ENCODE results near the gene LRRTM3.

LRRTM3 gene

DNA sequence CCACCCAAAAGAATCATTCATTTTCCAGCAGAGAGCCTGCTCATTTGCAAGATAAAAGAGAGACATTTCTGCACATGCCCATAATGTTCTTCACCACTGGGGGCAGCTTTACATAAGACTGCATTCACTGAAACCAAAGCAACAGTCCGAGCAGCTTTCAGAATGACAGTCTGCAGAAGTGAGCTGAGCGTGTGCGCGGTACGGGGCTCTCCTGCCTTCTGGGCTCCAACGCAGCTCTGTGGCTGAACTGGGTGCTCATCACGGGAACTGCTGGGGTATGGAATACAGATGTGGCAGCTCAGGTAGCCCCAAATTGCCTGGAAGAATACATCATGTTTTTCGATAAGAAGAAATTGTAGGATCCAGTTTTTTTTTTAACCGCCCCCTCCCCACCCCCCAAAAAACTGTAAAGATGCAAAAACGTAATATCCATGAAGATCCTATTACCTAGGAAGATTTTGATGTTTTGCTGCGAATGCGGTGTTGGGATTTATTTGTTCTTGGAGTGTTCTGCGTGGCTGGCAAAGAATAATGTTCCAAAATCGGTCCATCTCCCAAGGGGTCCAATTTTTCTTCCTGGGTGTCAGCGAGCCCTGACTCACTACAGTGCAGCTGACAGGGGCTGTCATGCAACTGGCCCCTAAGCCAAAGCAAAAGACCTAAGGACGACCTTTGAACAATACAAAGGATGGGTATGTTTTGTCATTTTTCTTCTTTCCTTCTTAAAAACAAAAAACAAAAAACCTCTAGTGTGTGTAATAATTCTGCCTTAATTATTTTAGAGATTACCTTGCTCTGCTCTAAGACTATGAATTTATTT, at the start of gene LRRTM3:
Gene LRRTM3, plus strand, starts transcription at position 141 of the 820 bp plus-strand sequence.
- peak; percentile 80 for DNase-seq (ENCODE audit: low spot score)

GRCh38 chr10:66877361-66877760, 48.5 kb upstream of the LRRTM3 start:
- no peak for DNase-seq (ENCODE audit: low spot score)

GRCh38 chr10:66880292-66880691, 45.5 kb upstream of the LRRTM3 start:
- no peak for DNase-seq (ENCODE audit: low spot score)

DNA sequence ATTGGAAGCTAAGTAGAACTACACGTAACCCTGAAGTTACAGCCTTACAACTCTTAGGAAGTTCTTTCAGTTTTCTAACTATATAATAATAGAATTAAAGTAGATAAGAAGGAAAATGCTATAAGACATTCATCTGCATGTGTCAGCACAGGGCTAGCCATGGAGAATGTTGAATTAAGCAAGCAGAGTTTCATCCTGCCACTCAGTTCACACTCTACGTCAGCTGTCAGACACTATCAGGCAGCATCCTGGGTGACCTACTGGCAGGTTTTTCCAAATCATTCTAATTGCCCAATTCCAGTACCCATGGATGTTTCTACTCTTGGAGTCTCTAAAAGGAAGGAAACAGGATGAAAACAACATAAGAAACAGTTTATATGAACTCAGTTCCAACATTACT, 45.0 kb upstream of the LRRTM3 start:
- DNase-seq (ENCODE audit: low spot score), result no peak

GRCh38 chr10:66881814-66882213, 44.0 kb upstream of the LRRTM3 start:
- DNase-seq (ENCODE audit: low spot score), result no peak

DNA sequence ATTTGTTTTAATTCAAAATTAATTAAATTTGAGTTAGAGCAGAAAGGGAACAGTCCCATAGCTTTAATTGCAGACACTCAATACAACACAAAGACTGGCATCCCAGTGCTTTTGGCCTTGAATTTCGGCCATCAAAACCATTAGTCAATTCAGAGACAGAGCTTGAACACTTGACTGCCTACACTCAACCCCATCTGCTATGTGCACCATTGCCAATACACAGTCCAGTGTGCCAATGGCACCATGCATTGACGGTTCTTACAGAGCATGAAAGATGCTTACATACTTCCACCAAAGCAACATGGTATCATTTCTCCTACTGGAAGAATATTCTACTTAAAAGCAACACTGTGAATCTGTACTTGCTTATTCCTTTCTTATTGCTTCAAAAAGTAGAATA, 43.6 kb upstream of the LRRTM3 start:
- DNase-seq (ENCODE audit: low spot score), result no peak

DNA sequence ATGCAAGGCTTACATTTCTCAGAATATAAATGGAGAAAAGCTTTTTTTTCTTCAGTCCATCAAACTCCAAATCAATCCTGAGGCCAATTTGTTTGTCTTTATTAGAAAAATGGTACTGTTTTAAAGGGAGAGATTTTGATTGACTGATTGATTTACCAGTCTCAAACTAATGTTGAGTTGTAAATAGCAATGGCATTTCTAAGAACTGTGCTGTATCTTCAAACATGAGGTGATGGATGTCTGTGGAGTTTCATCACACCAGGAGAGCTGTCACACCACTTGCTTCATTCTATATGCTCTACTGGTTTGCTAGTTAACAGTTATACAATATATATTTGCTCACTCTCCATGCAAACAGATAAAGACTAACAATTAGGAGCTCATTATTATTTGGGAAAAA, 39.0 kb upstream of the LRRTM3 start:
- DNase-seq (ENCODE audit: low spot score), result no peak

DNA sequence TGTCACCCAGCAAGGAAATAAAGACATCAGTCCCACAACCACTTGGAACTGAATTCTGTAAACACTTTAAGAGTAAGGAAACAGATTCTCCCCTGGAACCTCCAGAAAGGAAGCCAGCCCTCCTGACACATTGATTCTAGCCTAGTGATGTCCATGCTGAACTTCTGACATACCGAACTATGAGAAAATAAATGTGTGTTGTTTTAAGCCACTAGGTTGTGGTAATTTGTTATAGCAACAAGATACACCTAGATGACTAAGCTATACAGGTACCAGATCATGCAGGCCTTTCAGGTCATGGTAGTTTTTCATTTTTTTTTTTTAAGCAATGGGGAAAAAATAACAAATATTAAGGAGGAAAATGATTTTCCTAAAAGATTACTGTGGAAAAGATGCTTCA, 37.6 kb upstream of the LRRTM3 start:
- DNase-seq (ENCODE audit: low spot score), result peak; percentile 5

GRCh38 chr10:66892871-66893270, 33.0 kb upstream of the LRRTM3 start:
- no peak for DNase-seq (ENCODE audit: low spot score)

DNA sequence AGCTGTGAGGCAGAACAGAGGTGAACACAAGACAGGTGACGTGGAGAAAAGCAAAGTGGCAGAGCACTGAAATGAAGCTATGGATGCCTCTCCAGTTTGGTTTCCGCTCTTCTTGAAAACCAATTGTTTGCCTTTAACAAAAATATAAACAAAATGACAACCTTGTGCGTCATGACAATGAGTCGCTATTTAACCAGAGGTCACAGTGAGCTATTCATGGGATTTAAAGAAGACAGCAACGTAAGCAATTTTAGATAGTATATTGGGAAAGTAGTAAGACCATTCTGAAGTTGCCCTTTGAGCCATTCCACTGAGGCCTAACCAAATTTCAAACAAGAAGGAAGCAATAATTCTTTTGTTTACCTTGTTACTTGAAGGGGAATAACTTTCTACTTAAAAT, 15.2 kb upstream of the LRRTM3 start:
- DNase-seq (ENCODE audit: low spot score), result no peak

- no peak for DNase-seq (ENCODE audit: low spot score)
Observed at GRCh38 chr10:66916030-66916429, 9.8 kb upstream of the LRRTM3 start.

DNA sequence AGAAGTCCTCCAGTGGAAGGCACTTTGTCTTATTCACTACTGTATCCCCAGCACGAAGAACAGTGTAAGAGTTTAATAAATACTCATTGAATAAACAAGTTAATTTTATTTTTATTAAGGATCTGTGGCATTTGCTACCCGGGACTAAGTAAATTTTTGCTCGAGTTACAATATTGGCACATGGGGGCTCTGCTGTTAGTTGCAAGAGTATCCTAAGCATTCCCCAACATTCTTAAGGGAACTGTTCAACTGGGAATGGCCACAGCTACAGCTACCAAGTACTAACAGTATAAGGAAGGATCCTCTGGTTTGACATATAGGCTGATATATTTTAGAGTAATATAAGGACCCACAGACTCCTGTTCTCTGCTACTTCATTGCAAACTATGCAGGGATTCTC, 8.7 kb upstream of the LRRTM3 start:
- no peak for DNase-seq (ENCODE audit: low spot score)

- no peak for DNase-seq (ENCODE audit: low spot score)
Observed at GRCh38 chr10:66919248-66919647, 6.6 kb upstream of the LRRTM3 start.

GRCh38 chr10:66924674-66925345, 1.0 kb upstream of the LRRTM3 start:
- no peak for DNase-seq (ENCODE audit: low spot score)

DNA sequence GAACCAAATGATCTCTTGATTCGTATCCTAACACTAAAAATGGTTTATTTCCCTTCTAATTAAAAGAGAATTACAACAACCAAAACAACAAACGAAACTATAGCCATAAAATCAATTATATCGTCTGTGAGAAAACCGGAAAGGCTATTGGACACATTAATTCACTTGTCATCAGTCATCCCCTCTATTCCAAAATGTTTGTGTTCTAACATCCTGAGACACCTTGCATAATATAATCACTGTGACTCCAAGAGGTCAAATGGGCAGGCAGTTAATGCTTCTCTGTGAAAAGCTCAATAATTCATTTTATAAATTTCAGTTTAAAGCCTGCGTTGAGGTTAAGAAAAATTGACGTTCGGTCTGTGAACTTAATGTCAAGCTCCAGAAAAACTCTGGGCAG, 463 bp upstream of the LRRTM3 start:
- DNase-seq (ENCODE audit: low spot score), result no peak

- no peak for DNase-seq (ENCODE audit: low spot score)
Observed at GRCh38 chr10:66926841-66927240, 1.0 kb downstream of the LRRTM3 start.

DNA sequence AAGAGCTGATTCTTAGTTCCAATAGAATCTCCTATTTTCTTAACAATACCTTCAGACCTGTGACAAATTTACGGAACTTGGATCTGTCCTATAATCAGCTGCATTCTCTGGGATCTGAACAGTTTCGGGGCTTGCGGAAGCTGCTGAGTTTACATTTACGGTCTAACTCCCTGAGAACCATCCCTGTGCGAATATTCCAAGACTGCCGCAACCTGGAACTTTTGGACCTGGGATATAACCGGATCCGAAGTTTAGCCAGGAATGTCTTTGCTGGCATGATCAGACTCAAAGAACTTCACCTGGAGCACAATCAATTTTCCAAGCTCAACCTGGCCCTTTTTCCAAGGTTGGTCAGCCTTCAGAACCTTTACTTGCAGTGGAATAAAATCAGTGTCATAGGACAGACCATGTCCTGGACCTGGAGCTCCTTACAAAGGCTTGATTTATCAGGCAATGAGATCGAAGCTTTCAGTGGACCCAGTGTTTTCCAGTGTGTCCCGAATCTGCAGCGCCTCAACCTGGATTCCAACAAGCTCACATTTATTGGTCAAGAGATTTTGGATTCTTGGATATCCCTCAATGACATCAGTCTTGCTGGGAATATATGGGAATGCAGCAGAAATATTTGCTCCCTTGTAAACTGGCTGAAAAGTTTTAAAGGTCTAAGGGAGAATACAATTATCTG, 1.6 kb downstream of the LRRTM3 start:
- no peak for DNase-seq (ENCODE audit: low spot score)

GRCh38 chr10:66927971-66928770, 2.3 kb downstream of the LRRTM3 start:
- DNase-seq (ENCODE audit: low spot score), result peak; percentile 28

DNA sequence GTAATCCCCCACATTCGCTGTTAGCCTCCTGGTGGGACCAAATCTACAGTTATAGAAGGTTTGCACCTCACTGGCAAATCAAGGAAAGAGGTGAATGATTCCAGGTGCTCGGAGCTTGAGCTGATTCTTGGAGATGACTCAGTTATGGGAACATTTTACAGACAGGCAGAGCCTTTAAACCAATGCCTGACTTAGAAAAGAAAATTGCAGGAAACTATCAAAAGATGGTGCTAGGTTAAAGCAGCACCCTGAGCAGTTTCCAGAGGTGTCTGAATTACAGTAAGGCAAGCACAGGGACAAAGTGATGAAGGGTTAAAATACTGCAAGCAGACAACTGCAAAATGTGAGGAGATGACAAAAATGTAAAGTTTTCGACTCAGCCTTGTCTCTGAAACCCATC, 2.9 kb downstream of the LRRTM3 start:
- DNase-seq (ENCODE audit: low spot score), result no peak

- DNase-seq (ENCODE audit: low spot score), result no peak
Observed at GRCh38 chr10:66929375-66929774, 3.5 kb downstream of the LRRTM3 start.

GRCh38 chr10:66931340-66931948, 5.6 kb downstream of the LRRTM3 start:
- peak; percentile 69 for DNase-seq (ENCODE audit: low spot score)

DNA sequence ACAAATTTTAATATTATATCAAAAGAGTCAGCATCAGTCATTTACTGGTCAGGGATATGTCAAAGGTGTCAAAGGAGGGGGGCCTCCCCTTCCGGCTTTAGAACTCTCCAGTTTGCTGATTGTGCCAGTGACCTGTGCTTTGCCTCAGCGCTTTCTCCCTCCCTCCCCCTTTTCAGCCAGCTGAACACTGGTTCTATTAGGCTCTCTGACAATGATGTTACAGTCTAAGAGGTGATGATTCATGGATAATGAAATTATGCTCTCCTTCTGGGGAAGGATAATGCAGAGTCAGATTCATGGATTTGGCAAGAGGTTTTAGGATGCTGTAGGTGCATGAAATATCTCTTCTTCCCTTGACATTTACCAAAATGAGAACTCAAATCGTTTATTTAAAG, 6.1 kb downstream of the LRRTM3 start:
- peak; percentile 50 for DNase-seq (ENCODE audit: low spot score)
